Fibroblast of villous mesenchyme (primary cell): ENCODE measurements around the gene LRRC10B. TPM values are rescaled to one million over a fixed set of nuclear protein-coding genes. Genes with fewer than 3 reads are reported as not detected.

Experiments used
- DNase-seq: peaks from one replicate; pipeline ENCODE4 v3.0.0-alpha.2; 2010; ENCODE audit warnings: low read depth
- H3K4me3 ChIP-seq: 2 replicates; pipeline ENCODE4 v1.5.1; 2011; ENCODE audit warnings: low read depth, mild to moderate bottlenecking, low read length
- total RNA-seq: library from RNA; depleted of rRNA; stranded (reverse); fragments of >200 nt; gene quantifications from 2 replicates; pipeline ENCODE4 v1.2.3, GENCODE V29; 2012
- TF ChIP-seq, protein P1 (sequence below): IDR thresholded peaks from 2 replicates; pipeline ENCODE4 v1.5.1; 2012; ENCODE audit warnings: low read depth, mild to moderate bottlenecking, low read length; ENCODE audit not compliant: insufficient read depth

LRRC10B gene
- total RNA-seq, 1 donor = not detected

GRCh38 chr11:61531044-61531443 lies 22.5 kb downstream of the LRRC10B start:
- no peak for DNase-seq
- TF ChIP-seq, protein P1, sequence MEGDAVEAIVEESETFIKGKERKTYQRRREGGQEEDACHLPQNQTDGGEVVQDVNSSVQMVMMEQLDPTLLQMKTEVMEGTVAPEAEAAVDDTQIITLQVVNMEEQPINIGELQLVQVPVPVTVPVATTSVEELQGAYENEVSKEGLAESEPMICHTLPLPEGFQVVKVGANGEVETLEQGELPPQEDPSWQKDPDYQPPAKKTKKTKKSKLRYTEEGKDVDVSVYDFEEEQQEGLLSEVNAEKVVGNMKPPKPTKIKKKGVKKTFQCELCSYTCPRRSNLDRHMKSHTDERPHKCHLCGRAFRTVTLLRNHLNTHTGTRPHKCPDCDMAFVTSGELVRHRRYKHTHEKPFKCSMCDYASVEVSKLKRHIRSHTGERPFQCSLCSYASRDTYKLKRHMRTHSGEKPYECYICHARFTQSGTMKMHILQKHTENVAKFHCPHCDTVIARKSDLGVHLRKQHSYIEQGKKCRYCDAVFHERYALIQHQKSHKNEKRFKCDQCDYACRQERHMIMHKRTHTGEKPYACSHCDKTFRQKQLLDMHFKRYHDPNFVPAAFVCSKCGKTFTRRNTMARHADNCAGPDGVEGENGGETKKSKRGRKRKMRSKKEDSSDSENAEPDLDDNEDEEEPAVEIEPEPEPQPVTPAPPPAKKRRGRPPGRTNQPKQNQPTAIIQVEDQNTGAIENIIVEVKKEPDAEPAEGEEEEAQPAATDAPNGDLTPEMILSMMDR = no peak
- H3K4me3 ChIP-seq = no peak overlapping the region

GRCh38 chr11:61532134-61533038 lies 23.8 kb downstream of the LRRC10B start:
- TF ChIP-seq, protein P1 = peak; percentile 97
- peak; percentile 14 for DNase-seq
- no peak overlapping the region for H3K4me3 ChIP-seq

DNA sequence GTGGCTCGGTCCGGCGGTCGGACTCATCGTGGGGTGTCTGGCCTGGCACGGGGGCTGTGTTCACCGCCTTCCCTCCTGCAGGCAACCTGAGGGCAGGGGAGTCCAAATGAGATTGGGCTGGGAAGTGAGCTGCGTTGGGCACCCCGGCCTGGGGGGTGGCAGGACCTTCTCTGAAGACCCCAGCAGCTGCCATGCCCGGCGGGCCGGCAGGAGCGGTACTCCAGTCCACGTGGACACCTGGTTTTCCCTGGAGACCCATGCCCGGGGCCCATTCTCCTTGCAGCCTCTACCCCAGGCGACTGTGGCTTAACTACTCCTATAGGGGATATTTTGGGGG lies 24.5 kb downstream of the LRRC10B start:
- H3K4me3 ChIP-seq = no peak overlapping the region
- TF ChIP-seq, protein P1 = no peak
- DNase-seq = no peak

DNA sequence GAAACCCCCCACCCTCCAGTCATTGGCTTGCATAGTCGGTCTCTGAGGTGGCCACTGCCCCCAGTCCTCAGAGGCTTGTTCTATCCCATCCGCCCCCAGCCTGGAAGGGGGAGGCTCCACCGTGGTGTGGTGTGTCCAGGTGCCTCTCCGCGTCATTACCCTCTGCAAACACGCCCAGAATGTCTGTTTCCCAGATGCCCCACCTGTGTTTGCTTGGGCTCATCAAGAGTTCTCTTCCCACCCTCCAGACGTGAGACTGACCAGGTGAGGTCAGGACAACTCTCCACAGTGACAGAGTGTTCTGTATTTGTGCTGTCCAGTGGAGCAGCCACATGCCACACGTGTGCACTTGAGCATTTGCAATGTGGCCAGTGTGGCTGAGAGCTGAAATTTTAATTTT lies 24.9 kb downstream of the LRRC10B start:
- DNase-seq = no peak
- TF ChIP-seq, protein P1 = no peak

DNA sequence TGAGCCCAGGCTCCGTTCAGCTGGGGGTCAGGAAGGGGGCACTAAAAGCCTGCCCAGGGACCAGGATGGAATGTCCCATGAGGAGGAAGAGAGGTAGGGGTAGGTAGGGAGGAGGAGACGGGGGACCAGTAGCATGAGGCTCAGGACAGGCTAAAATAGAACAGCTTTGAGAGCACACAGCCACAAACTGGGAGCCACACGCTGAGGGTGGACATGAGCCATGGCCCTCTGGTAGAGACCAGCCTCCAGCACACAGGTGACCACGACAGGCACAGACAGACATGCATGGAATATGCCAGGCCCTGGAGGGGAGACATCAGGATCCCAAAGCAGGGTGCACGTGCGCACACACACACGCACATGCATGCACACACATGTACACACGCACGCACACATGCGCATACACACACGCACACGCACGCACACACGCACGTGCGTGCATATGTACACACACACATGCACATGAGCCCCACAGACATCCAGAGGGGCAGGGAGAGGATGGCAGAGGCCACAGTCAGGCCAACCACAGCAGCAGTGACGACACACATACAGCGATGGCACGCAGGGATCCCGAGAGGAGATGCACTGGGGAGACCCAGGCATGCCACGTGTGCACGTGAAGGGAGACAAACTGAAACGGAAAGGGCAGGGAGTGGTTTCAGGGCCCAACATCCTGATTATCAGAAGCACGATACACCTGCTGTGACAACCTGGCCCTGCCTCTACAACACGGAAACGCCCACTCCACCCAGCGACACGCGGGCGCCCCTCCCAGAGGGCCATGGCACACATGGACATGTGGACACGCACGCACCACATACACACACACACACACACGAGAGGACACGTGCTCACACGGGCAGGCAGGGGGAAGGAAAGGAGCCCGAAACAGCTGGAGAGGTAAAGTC lies 25.7 kb downstream of the LRRC10B start:
- TF ChIP-seq, protein P1 = no peak
- H3K4me3 ChIP-seq = no peak overlapping the region
- DNase-seq = no peak

More for the DNA sequence above, 24.9 kb downstream of the LRRC10B start:
- no peak overlapping the region for H3K4me3 ChIP-seq

DNA sequence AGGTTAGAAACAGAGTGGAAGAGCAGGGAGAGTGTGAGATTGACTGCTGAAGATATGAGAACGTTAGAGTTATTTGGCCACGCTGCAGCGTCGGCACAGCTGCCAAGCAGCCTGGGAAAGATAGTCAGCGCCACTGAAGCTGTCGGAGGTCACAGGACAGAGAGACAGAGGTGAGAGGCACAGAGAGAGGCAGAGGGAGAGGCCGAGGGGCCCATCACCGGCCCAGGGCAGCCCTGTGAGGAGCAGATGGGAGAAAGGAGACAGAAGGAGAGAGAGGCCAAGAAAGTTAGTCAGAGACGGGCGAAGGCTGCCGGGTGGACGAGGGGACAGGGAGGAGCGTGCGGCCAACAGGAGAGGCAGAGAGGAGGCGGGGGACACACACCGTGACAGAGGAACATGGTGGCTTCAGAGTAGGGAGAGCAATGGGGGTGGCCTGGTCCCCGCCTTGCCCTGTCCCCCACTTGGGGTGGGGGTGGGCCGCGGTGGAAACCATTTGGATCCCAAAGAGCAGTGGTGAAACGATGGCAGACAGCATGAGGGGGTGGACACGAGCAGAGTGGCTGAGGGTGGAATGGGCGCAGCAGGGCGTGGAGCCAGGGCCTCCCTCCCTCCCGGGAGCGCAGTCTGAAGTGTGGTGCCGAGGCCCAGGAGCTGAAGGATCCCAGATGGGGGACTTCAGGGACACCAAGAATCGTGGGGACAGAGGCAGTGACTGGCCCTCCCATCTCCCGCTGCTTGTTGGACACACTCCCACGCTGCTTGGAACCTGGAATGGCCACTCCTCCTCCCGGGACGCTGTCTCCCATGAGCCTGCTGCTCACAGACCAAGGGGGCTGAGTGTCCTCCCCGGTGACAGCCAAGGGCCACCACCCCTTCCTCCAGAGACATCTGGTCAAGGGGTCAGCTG lies 26.6 kb downstream of the LRRC10B start:
- no peak for DNase-seq
- no peak overlapping the region for H3K4me3 ChIP-seq
- TF ChIP-seq, protein P1 = no peak
